Stomach (tissue), 9 donors: ENCODE results near the gene OR14I1. TPM values are rescaled to one million over a fixed set of nuclear protein-coding genes. Genes with fewer than 3 reads are reported as not detected.
A peak's percentile ranks its signal among the peaks of the same experiment; 100 is the strongest.

ENCODE experiments used
- DNase-seq, 2 donors: peaks; one replicate each; pipeline versions ENCODE4 v3.0.0 to v3.0.0-alpha.2; 2013 to 2019
- H3K27ac ChIP-seq, 5 donors: fragments of 200-600 bp in 4 of 5; sonication (generic) in 4 of 5; one replicate each; pipeline ENCODE4 v1.5.1; 2013 to 2019; ENCODE audit warnings: mild to moderate bottlenecking in 1 of 5, moderate library complexity in 1 of 5
- H3K27me3 ChIP-seq, 3 donors: fragments of 200-600 bp; sonication (generic); one replicate each; pipeline ENCODE4 v1.5.1; 2017 to 2019; ENCODE audit warnings: mixed run types in 1 of 3
- H3K36me3 ChIP-seq, 4 donors: fragments of 200-600 bp; sonication (generic); 1 replicate in 3 of 4; 2 replicates in 1 of 4; pipeline ENCODE4 v1.5.1; 2016 to 2019
- H3K4me1 ChIP-seq, 4 donors: fragments of 200-600 bp; sonication (generic); one replicate each; pipeline ENCODE4 v1.5.1; 2016 to 2019
- H3K4me3 ChIP-seq, 4 donors: fragments of 200-600 bp; sonication (generic) in 3 of 4; one replicate each; pipeline ENCODE4 v1.5.1; 2016 to 2019; ENCODE audit warnings: mild to moderate bottlenecking in 1 of 4
- H3K9me3 ChIP-seq, 4 donors: fragments of 200-600 bp; sonication (generic); one replicate each; pipeline ENCODE4 v1.5.1; 2016 to 2019
- EP300 ChIP-seq: sonication (generic); formaldehyde crosslinking; IDR thresholded peaks from one replicate; pipeline ENCODE4 v1.6.1; 2017; ENCODE audit warnings: antibody characterized with exemption
- POLR2A ChIP-seq, 4 donors: fragments of 450-650 bp; IDR thresholded peaks; one replicate each; pipeline ENCODE4 v1.6.1; 2016; ENCODE audit warnings: antibody characterized with exemption in 4 of 4, control low read depth in 2 of 4, mild to moderate bottlenecking in 1 of 4, moderate library complexity in 1 of 4
- POLR2AphosphoS5 ChIP-seq, 3 donors: sonication (generic); formaldehyde crosslinking; IDR thresholded peaks; one replicate each; pipeline ENCODE4 v1.6.1; 2016; ENCODE audit warnings: antibody characterized with exemption in 3 of 3
- WGBS, 5 donors: extraction: QIAGEN DNeasy Blood & Tissue Kit in 3 of 5; methylation state at CpG; one replicate each; pipeline versions ENCODE4 v1.1.5 to v1.1.7; 2013 to 2018; 5-methylcytosine and 5-hydroxymethylcytosine counted together
- intact Hi-C: fragments of 100-400 bp; cut with DNase I; formaldehyde crosslinking; loops from one replicate; pipeline ENCODE4 v1.15.1; 2023; ENCODE audit warnings: low total_unique reads
- polyA plus RNA-seq, 3 donors: library from polyadenylated mRNA; stranded (reverse); fragments of 200-250 nt; gene quantifications; one replicate each; pipeline ENCODE4 v1.2.3, GENCODE V29; 2013
- total RNA-seq, 5 donors: library from RNA; depleted of rRNA; stranded (reverse); fragments of >200 nt; gene quantifications; one replicate each; pipeline versions ENCODE4 v1.1.0 to v1.2.3, GENCODE V29; 2014 to 2016
- TF ChIP-seq, protein P1 (sequence below), 7 experiments: fragments of 450-650 bp in 4 of 7; fragments of 200-600 bp in 3 of 7; sonication (generic) in 3 of 7; IDR thresholded peaks; one replicate each; pipeline ENCODE4 v1.5.1; 2016 to 2019; ENCODE audit warnings: antibody characterized with exemption in 7 of 7, control low read depth in 2 of 7, mild to moderate bottlenecking in 1 of 7
- donor health status: healthy with polysubstance abuse.
- donor health status: Bipolar disorder and iron deficiency.
- donor health status: healthy.

The OR14I1 gene
- total and polyA plus RNA-seq, 8 donors = not detected

GRCh38 chr1:248697907-248698306, 4.7 kb downstream of the OR14I1 start:
- H3K4me1 ChIP-seq = no peaks in the 10 kb centered on the region
- no peaks in the 10 kb centered on the region for H3K27me3 ChIP-seq
- TF ChIP-seq POLR2A (IDR thresholded peaks at IDR 0.05) (no peak), EP300 (no peak), POLR2AphosphoS5 (IDR thresholded peaks at IDR 0.05) (no peak)
- TF ChIP-seq, protein P1, sequence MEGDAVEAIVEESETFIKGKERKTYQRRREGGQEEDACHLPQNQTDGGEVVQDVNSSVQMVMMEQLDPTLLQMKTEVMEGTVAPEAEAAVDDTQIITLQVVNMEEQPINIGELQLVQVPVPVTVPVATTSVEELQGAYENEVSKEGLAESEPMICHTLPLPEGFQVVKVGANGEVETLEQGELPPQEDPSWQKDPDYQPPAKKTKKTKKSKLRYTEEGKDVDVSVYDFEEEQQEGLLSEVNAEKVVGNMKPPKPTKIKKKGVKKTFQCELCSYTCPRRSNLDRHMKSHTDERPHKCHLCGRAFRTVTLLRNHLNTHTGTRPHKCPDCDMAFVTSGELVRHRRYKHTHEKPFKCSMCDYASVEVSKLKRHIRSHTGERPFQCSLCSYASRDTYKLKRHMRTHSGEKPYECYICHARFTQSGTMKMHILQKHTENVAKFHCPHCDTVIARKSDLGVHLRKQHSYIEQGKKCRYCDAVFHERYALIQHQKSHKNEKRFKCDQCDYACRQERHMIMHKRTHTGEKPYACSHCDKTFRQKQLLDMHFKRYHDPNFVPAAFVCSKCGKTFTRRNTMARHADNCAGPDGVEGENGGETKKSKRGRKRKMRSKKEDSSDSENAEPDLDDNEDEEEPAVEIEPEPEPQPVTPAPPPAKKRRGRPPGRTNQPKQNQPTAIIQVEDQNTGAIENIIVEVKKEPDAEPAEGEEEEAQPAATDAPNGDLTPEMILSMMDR (IDR thresholded peaks at IDR 0.05) = no peak
- no peaks in the 10 kb centered on the region for H3K9me3 ChIP-seq
- H3K36me3 ChIP-seq = no peaks in the 10 kb centered on the region
- no peak overlapping the region for H3K27ac ChIP-seq
- WGBS, 5 donors = 55 to 72% (median 59%) methylated on average over 6 of the region's 6 CpGs
- intact Hi-C loops = no loop called here
- no peak for DNase-seq
- H3K4me3 ChIP-seq = no peak overlapping the region

GRCh38 chr1:248696774-248697173, 5.8 kb downstream of the OR14I1 start:
- peaks cover 0 to 3% (median 0%) of the 10 kb centered on the region in 3 donors for H3K27me3 ChIP-seq
- intact Hi-C loops = no loop called here
- H3K27ac ChIP-seq = no peak overlapping the region
- H3K36me3 ChIP-seq = no peaks in the 10 kb centered on the region
- peaks cover 0 to 1% (median under 1%) of the 10 kb centered on the region in 4 donors for H3K9me3 ChIP-seq
- no peak overlapping the region for H3K4me3 ChIP-seq
- no peak for DNase-seq
- no peaks in the 10 kb centered on the region for H3K4me1 ChIP-seq
- TF ChIP-seq, protein P1 (IDR thresholded peaks at IDR 0.05) = no peak
- TF ChIP-seq POLR2AphosphoS5 (IDR thresholded peaks at IDR 0.05) (no peak), POLR2A (IDR thresholded peaks at IDR 0.05) (no peak), EP300 (no peak)
- WGBS, 5 donors = 84 to 93% (median 89%) methylated on average over 3 of the region's 3 CpGs

DNA sequence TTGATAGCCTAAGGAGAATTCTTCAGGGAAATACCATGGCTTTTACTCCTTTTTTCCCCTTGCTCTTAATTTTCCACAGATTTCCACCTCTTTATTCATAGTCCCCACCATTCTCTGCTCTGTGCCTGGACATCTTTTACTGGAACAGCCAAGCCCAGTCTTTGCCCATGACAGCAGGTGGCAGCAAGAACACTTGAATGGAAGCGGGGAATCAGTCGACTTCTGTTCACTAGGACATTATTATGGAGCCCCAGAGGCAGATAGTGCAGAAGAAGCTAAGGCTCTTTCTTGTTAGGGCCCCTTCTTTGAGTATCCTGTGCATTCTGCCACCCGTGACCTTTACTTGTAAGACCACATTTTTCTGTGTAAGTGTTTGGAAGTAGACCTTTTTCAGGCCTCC, 6.3 kb downstream of the OR14I1 start:
- TF ChIP-seq, protein P1 (IDR thresholded peaks at IDR 0.05) = peak in 1 of 7 experiments; percentile 12
- TF ChIP-seq POLR2AphosphoS5 (IDR thresholded peaks at IDR 0.05) = no peak
- Histone ChIP-seq H3K27me3 (peaks cover 0 to 4% (median 0%) of the 10 kb centered on the region in 3 donors), H3K27ac (no peak overlapping the region), H3K4me1 (no peaks in the 10 kb centered on the region), H3K9me3 (peaks cover 0 to 6% (median 2%) of the 10 kb centered on the region in 4 donors), H3K36me3 (no peaks in the 10 kb centered on the region), H3K4me3 (no peak overlapping the region)
- intact Hi-C loops = no loop called here
- DNase-seq = peak; percentile 38 to 69
- 61 to 68% (median 62%) methylated on average over 3 of the region's 3 CpGs for WGBS, 5 donors

DNA sequence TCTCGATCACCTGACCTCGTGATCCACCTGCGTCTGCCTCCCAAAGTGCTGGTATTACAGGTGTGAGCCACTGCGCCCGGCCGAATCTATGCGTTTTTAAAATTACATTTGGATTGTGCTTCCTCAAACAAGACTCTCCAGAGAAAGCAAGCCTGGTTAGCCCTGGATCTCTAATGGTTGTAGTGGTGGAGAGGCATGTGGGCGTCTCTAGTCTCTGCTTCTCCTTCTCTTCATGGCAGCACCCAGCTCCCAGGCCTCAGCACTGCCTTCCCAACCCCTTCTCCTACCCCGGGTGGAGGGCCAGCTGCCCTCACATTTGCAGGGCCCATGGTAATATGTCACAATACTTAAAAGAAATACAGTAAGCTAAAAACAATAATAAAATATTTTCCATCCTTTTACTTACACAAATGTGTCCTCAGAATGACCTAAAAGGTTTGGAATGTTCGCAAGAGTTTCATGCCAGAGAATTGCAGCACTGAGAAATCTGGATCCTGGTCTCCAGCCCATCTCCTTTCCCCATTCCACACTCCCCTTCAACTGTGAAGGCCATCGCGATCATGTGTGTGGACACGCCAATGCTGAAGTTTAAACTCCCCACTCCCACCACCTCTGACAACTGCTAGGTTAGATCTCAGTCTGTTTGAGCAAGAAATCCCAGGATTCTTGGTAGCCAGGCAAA, 7.0 kb downstream of the OR14I1 start:
- DNase-seq = peak in 1 of 2 donors; percentile 5
- Histone ChIP-seq H3K36me3 (no peaks in the 10 kb centered on the region), H3K27ac (no peak overlapping the region), H3K4me1 (no peaks in the 10 kb centered on the region), H3K4me3 (no peak overlapping the region), H3K9me3 (peaks cover 0 to 6% (median 2%) of the 10 kb centered on the region in 4 donors), H3K27me3 (peaks cover 0 to 4% (median 0%) of the 10 kb centered on the region in 3 donors)
- intact Hi-C loops = no loop called here
- WGBS, 5 donors = 82 to 92% (median 91%) methylated on average over 13 of the region's 13 CpGs
- TF ChIP-seq POLR2AphosphoS5 (IDR thresholded peaks at IDR 0.05) (no peak), POLR2A (IDR thresholded peaks at IDR 0.05) (no peak), EP300 (no peak)
- TF ChIP-seq, protein P1 (IDR thresholded peaks at IDR 0.05) = no peak
